OCI-LY3 (cell line): Measurements from ENCODE around the gene FYN.
"Not testable (repeated sequence)": the region's sequence is repeated elsewhere in the genome, so short reads cannot be mapped to it uniquely, and the experiment has no call there.

ENCODE experiments used
- CTCF ChIP-seq: fragments of 200-600, 300-600 bp; sonication (generic); IDR thresholded peaks from 2 replicates; pipeline ENCODE4 v1.5.1; 2014; ENCODE audit warnings: antibody characterized with exemption, low read length, low read depth
- EZH2phosphoT487 ChIP-seq: fragments of 200-600 bp; shearing (Covaris generic); IDR thresholded peaks from 2 replicates; pipeline ENCODE4 v1.6.1; 2018; ENCODE audit warnings: antibody characterized with exemption, mixed run types, low read depth

DNA sequence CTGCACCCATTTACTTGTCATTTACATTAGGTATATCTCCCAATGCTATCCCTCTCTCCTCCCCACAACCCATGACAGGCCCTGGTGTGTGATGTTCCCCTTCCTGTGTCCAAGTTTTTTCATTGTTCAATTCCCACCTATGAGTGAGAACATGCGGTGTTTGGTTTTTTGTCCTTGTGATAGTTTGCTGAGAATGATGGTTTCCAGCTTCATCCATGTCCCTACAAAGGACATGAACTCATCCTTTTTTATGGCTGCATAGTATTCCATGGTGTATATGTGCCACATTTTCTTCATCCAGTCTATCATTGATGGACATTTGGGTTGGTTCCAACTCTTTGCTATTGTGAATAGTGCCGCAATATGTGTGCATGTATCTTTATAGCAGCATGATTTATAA lies 87.1 kb downstream of the FYN start:
- TF ChIP-seq CTCF, EZH2phosphoT487: not testable (repeated sequence)
